Stomach (tissue), 4 donors: Measurements from ENCODE around the gene PDE4B.

Experiments
- EP300 ChIP-seq: sonication (generic); formaldehyde crosslinking; IDR thresholded peaks from one replicate; pipeline ENCODE4 v1.6.1; 2017; ENCODE audit warnings: antibody characterized with exemption
- POLR2A ChIP-seq, 4 donors: fragments of 450-650 bp; IDR thresholded peaks; one replicate each; pipeline ENCODE4 v1.6.1; 2016; ENCODE audit warnings: antibody characterized with exemption in 4 of 4, control low read depth in 2 of 4, mild to moderate bottlenecking in 1 of 4, moderate library complexity in 1 of 4
- POLR2AphosphoS5 ChIP-seq, 3 donors: sonication (generic); formaldehyde crosslinking; IDR thresholded peaks; one replicate each; pipeline ENCODE4 v1.6.1; 2016; ENCODE audit warnings: antibody characterized with exemption in 3 of 3
- TF ChIP-seq, protein P1 (sequence below), 7 experiments: fragments of 450-650 bp in 4 of 7; fragments of 200-600 bp in 3 of 7; sonication (generic) in 3 of 7; IDR thresholded peaks; one replicate each; pipeline ENCODE4 v1.5.1; 2016 to 2019; ENCODE audit warnings: antibody characterized with exemption in 7 of 7, control low read depth in 2 of 7, mild to moderate bottlenecking in 1 of 7

DNA sequence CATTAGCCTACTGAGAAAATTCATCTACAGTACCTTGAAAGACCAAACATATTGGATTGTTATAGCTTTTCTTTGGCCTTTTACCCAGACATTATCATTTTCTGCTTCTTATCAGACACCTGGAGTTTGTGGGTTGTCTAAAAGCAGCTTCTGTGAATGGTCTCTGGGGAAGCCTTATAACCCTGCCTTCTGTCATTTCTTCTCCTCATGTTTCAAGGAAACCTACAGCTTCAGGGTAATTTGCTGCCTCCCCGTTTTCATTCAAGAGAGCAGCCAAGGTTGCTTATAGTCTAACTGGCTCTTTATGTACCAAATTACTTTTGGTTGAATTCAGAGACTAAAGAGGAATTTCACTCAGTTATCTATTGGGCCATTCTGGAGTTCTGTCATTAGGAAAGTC, 453.0 kb downstream of the PDE4B start:
- TF ChIP-seq EP300 (no peak), POLR2AphosphoS5 (IDR thresholded peaks at IDR 0.05) (no peak), POLR2A (IDR thresholded peaks at IDR 0.05) (no peak)
- TF ChIP-seq, protein P1, sequence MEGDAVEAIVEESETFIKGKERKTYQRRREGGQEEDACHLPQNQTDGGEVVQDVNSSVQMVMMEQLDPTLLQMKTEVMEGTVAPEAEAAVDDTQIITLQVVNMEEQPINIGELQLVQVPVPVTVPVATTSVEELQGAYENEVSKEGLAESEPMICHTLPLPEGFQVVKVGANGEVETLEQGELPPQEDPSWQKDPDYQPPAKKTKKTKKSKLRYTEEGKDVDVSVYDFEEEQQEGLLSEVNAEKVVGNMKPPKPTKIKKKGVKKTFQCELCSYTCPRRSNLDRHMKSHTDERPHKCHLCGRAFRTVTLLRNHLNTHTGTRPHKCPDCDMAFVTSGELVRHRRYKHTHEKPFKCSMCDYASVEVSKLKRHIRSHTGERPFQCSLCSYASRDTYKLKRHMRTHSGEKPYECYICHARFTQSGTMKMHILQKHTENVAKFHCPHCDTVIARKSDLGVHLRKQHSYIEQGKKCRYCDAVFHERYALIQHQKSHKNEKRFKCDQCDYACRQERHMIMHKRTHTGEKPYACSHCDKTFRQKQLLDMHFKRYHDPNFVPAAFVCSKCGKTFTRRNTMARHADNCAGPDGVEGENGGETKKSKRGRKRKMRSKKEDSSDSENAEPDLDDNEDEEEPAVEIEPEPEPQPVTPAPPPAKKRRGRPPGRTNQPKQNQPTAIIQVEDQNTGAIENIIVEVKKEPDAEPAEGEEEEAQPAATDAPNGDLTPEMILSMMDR (IDR thresholded peaks at IDR 0.05) = no peak
